GM12878 (cell line): ENCODE results near the gene MAGI2. TPM values are rescaled to one million over a fixed set of nuclear protein-coding genes. Genes with fewer than 3 reads are reported as not detected.

Source experiments
- ATAC-seq: fragments of 200-7000 bp; cut with Tn5 transposase; 3 replicates; pipeline ENCODE4 v1.9.1; 2020; ENCODE audit warnings: mild to moderate bottlenecking, moderate library complexity
- BruUV-seq: library from RNA; stranded (reverse); fragments of 400-500 nt; replicated peaks from 2 replicates; lab custom pipeline; 2021; lab: Mats Ljungman, UMichigan
- CTCF ChIA-PET: fragments of 300-600 bp; sonication (Branson Sonifier 250); formaldehyde crosslinking; extraction: SDS; loops from one replicate; lab custom pipeline; 2021; ENCODE audit warnings: inconsistent platforms; lab: Yijun Ruan, JAX
- POLR2A ChIA-PET: fragments of 350-600 bp; formaldehyde crosslinking; extraction: SDS; loops from one replicate; lab custom pipeline; 2021; ENCODE audit warnings: inconsistent platforms; lab: Charles Lee
- RAD21 ChIA-PET: fragments of 300-600 bp; sonication (Branson Sonifier 250); formaldehyde crosslinking; loops from one replicate; lab custom pipeline; 2023; ENCODE audit warnings: antibody characterized with exemption; ENCODE audit not compliant: unreplicated experiment; lab: Charles Lee
- SMC1A ChIA-PET: fragments of 300-600 bp; sonication (Branson Sonifier 250); formaldehyde crosslinking; loops from one replicate; lab custom pipeline; 2023; ENCODE audit not compliant: unreplicated experiment, uncharacterized antibody; lab: Charles Lee
- DNase-seq: peaks from one replicate; pipeline ENCODE4 v3.0.0-alpha.2; 2011; ENCODE audit warnings: low read depth, low spot score
- FAIRE-seq: peaks from 3 replicates; lab custom pipeline; 2011; peaks lifted over from hg19 to GRCh38; lab: Jason Lieb, UNC
- H2AFZ ChIP-seq: 2 replicates; pipeline ENCODE4 v1.6.0; 2011; ENCODE audit warnings: low read depth, low read length, control low read depth; ENCODE audit not compliant: control insufficient read depth
- H3K27ac ChIP-seq: 2 replicates; pipeline ENCODE4 v1.5.1; 2011; ENCODE audit warnings: control low read depth; ENCODE audit not compliant: control insufficient read depth, insufficient read depth
- H3K27me3 ChIP-seq, 2 experiments: replicated peaks in 1 of 2; 2 replicates each; pipeline versions ENCODE4 v1.6.0 to v1.6.1; 2011; ENCODE audit warnings: low read length in 1 of 2; ENCODE audit not compliant: control insufficient read depth in 2 of 2, insufficient read depth in 2 of 2
- H3K36me3 ChIP-seq, 2 experiments: 2 replicates each; pipeline ENCODE4 v1.5.1; 2011; ENCODE audit warnings: low read length in 1 of 2; ENCODE audit not compliant: control insufficient read depth in 2 of 2, insufficient read depth in 2 of 2
- H3K4me1 ChIP-seq: 2 replicates; pipeline ENCODE4 v1.6.1; 2011; ENCODE audit warnings: mild to moderate bottlenecking, low read length, moderate library complexity, mixed read lengths; ENCODE audit not compliant: control insufficient read depth, insufficient read depth
- H3K4me2 ChIP-seq: 2 replicates; pipeline ENCODE4 v1.6.0; 2011; ENCODE audit warnings: control low read depth; ENCODE audit not compliant: control insufficient read depth, insufficient read depth
- H3K4me3 ChIP-seq: fragments of 200-600 bp; sonication (generic); 2 replicates; pipeline ENCODE4 v1.5.1; 2016
- H3K79me2 ChIP-seq: 2 replicates; pipeline ENCODE4 v1.6.0; 2011; ENCODE audit warnings: low read length; ENCODE audit not compliant: control insufficient read depth, insufficient read depth
- H3K9ac ChIP-seq: 2 replicates; pipeline ENCODE4 v1.8.0; 2011; ENCODE audit warnings: low read length, control low read depth, mixed read lengths; ENCODE audit not compliant: control insufficient read depth, insufficient read depth
- H3K9me3 ChIP-seq: replicated peaks from 3 replicates; pipeline ENCODE4 v1.5.1; 2011; ENCODE audit warnings: mild to moderate bottlenecking, low read length; ENCODE audit not compliant: control insufficient read depth, insufficient read depth
- H4K20me1 ChIP-seq: 2 replicates; pipeline ENCODE4 v1.6.0; 2011; ENCODE audit not compliant: control insufficient read depth, insufficient read depth
- BCLAF1 ChIP-seq: fragments of 450-650 bp; IDR thresholded peaks from 2 replicates; pipeline ENCODE4 v1.6.1; 2017; ENCODE audit warnings: antibody characterized with exemption, mild to moderate bottlenecking, moderate library complexity
- CBFB ChIP-seq: IDR thresholded peaks from 2 replicates; pipeline ENCODE4 v1.6.1; 2016; ENCODE audit warnings: antibody characterized with exemption, low read depth
- CEBPZ ChIP-seq: fragments of 150-350 bp; IDR thresholded peaks from 2 replicates; pipeline ENCODE4 v1.6.1; 2016; ENCODE audit warnings: low read depth, low read length
- E4F1 ChIP-seq: fragments of 450-650 bp; IDR thresholded peaks from 2 replicates; pipeline ENCODE4 v1.6.1; 2018; ENCODE audit warnings: borderline replicate concordance, mild to moderate bottlenecking; ENCODE audit not compliant: partially characterized antibody
- ETV6 ChIP-seq, 2 experiments: fragments of 450-650 bp in 1 of 2; IDR thresholded peaks in 1 of 2; conservative IDR thresholded peaks in 1 of 2; 2 replicates each; pipeline ENCODE4 v1.6.1; 2014; ENCODE audit warnings: antibody characterized with exemption in 1 of 2, borderline replicate concordance in 1 of 2, low read depth in 1 of 2, mild to moderate bottlenecking in 1 of 2, moderate library complexity in 1 of 2
- JUNB ChIP-seq: IDR thresholded peaks from 2 replicates; pipeline ENCODE4 v1.6.1; 2016; ENCODE audit warnings: antibody characterized with exemption, mild to moderate bottlenecking
- MTA2 ChIP-seq: fragments of 450-650 bp; IDR thresholded peaks from 2 replicates; pipeline ENCODE4 v1.6.1; 2016; ENCODE audit warnings: low read depth, mild to moderate bottlenecking, moderate library complexity
- NFYB ChIP-seq: IDR thresholded peaks from 2 replicates; pipeline ENCODE4 v1.6.1; 2011; ENCODE audit warnings: low read depth, mild to moderate bottlenecking, low read length, improper control_type of control experiment, moderate library complexity; ENCODE audit not compliant: insufficient read depth
- NR2C2 ChIP-seq: IDR thresholded peaks from 2 replicates; pipeline ENCODE4 v1.6.1; 2011; ENCODE audit warnings: borderline replicate concordance, low read depth; ENCODE audit not compliant: control insufficient read depth, insufficient read length
- POLR2A ChIP-seq: IDR thresholded peaks from 2 replicates; pipeline ENCODE4 v1.6.1; 2011; ENCODE audit warnings: low read depth, mild to moderate bottlenecking, low read length
- SUZ12 ChIP-seq: fragments of 200-600 bp; sonication (generic); IDR thresholded peaks from one replicate; pipeline ENCODE4 v1.6.1; 2018; ENCODE audit warnings: antibody characterized with exemption, mild to moderate bottlenecking; ENCODE audit not compliant: unreplicated experiment
- WGBS: methylation state at CpG from one replicate; pipeline ENCODE4 v1.1.6; 2016; ENCODE audit warnings: low lambda C conversion rate; ENCODE audit not compliant: insufficient replicate concordance, insufficient coverage; ENCODE audit errors: missing lambda C conversion rate; 5-methylcytosine and 5-hydroxymethylcytosine counted together
- in situ Hi-C: fragments of 300-500 bp; cut with MboI; formaldehyde crosslinking; loops from 9 replicates; pipeline ENCODE4 v1.14.3; 2018; ENCODE audit warnings: mixed read lengths
- intact Hi-C: fragments of 100-400 bp; cut with micrococcal nuclease; formaldehyde crosslinking; loops from one replicate; pipeline ENCODE4 v1.14.2; 2022; ENCODE audit not compliant: unreplicated experiment
- polyA plus RNA-seq, 11 experiments: library from polyadenylated mRNA; depleted of rRNA in 4 of 11; unstranded in 6 of 11; stranded (reverse) in 5 of 11; fragments of >200 nt; fragmentation: Nextera tagmentation in 4 of 11; fragmentation: Illumina TruSeq in 1 of 11; extraction: Ambion mirVana in 4 of 11; extraction: Trizol in 1 of 11; gene quantifications; 1 replicate in 1 of 11; 2 replicates in 10 of 11; pipeline versions ENCODE4 v1.2.1 to v1.2.3, GENCODE V29; 2011 to 2016; ENCODE audit warnings: inconsistent platforms in 2 of 11, missing spikeins in 2 of 11, low read depth in 1 of 11
- total RNA-seq, 4 experiments: library from RNA; depleted of rRNA in 3 of 4; stranded (reverse); fragments of >200 nt in 3 of 4; fragmentation: Illumina TruSeq in 1 of 4; extraction: Trizol in 1 of 4; gene quantifications; 2 replicates each; pipeline versions ENCODE4 v1.2.1 to v1.2.3, GENCODE V29; 2013 to 2021
- TF ChIP-seq, protein P1 (sequence below): fragments of 450-650 bp; formaldehyde crosslinking; IDR thresholded peaks from 2 replicates; pipeline ENCODE4 v1.5.0; 2022; ENCODE audit warnings: mild to moderate bottlenecking, missing genetic modification characterization

MAGI2 gene
- total and polyA plus RNA-seq, 10 of the 15 experiments (the other 5 are each of a cell fraction or from before 2014, with no cell fraction given), result 0.01 to 0.31 (median 0.05) TPM; not detected in 2

- Histone ChIP-seq H3K27me3 (no peaks in the 10 kb centered on the region), H3K79me2 (no peaks in the 10 kb centered on the region), H2AFZ (no peak overlapping the region), H3K9ac (no peak overlapping the region), H3K36me3 (no peaks in the 10 kb centered on the region), H3K4me3 (no peak overlapping the region), H3K27ac (no peak overlapping the region), H3K4me2 (no peak overlapping the region), H3K9me3 (no peaks in the 10 kb centered on the region; the same call in 2 of the 3 replicates), H4K20me1 (no peaks in the 10 kb centered on the region), H3K4me1 (no peaks in the 10 kb centered on the region)
- ATAC-seq (no peak), FAIRE-seq (no peak), DNase-seq (no peak)
- no TSS peak for BruUV-seq
- in situ Hi-C loops, result no loop called here
- intact Hi-C loops, result no loop called here
- ChIA-PET CTCF (interaction anchor here (0.6 kb wide), 1 partner anchor 13 kb away, joined by 3 read pairs; no protein-coding TSS in a partner anchor), SMC1A (no interaction called here), RAD21 (no interaction called here), POLR2A (no interaction called here)
- 46% methylated on average over 3 of the region's 3 CpGs for WGBS
- TF ChIP-seq ETV6 (conservative IDR thresholded peaks at IDR 0.05 in 1 of 2, IDR thresholded peaks at IDR 0.05 in 1 of 2; ENCODE audit: borderline replicate concordance in 1 of 2, low read depth in 1 of 2) (no peak), E4F1 (no peak), CEBPZ (no peak), CBFB (no peak), MTA2 (no peak), BCLAF1 (no peak), NFYB (no peak), POLR2A (no peak), SUZ12 (no peak), JUNB (no peak), NR2C2 (no peak)
- TF ChIP-seq, protein P1, sequence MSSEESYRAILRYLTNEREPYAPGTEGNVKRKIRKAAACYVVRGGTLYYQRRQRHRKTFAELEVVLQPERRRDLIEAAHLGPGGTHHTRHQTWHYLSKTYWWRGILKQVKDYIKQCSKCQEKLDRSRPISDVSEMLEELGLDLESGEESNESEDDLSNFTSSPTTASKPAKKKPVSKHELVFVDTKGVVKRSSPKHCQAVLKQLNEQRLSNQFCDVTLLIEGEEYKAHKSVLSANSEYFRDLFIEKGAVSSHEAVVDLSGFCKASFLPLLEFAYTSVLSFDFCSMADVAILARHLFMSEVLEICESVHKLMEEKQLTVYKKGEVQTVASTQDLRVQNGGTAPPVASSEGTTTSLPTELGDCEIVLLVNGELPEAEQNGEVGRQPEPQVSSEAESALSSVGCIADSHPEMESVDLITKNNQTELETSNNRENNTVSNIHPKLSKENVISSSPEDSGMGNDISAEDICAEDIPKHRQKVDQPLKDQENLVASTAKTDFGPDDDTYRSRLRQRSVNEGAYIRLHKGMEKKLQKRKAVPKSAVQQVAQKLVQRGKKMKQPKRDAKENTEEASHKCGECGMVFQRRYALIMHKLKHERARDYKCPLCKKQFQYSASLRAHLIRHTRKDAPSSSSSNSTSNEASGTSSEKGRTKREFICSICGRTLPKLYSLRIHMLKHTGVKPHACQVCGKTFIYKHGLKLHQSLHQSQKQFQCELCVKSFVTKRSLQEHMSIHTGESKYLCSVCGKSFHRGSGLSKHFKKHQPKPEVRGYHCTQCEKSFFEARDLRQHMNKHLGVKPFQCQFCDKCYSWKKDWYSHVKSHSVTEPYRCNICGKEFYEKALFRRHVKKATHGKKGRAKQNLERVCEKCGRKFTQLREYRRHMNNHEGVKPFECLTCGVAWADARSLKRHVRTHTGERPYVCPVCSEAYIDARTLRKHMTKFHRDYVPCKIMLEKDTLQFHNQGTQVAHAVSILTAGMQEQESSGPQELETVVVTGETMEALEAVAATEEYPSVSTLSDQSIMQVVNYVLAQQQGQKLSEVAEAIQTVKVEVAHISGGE (CRISPR knock-in tag), result no peak
These were observed 1446.2 kb downstream of the MAGI2 start for GRCh38 chr7:78007231-78007630.
